Pancreas (tissue), 10 donors: ENCODE results near the gene NPEPL1. TPM values are rescaled to one million over a fixed set of nuclear protein-coding genes. Genes with fewer than 3 reads are reported as not detected.

Source experiments
- ATAC-seq, 4 donors: fragments of 200-7000 bp; cut with Tn5 transposase; one replicate each; pipeline versions ENCODE4 v1.8.0 to v1.9.1; 2020; ENCODE audit warnings: mild to moderate bottlenecking in 4 of 4, moderate library complexity in 4 of 4
- DNase-seq, 6 donors: peaks; one replicate each; pipeline ENCODE4 v3.0.0-alpha.2; 2020
- FAIRE-seq: peaks from 2 replicates; lab custom pipeline; 2012; peaks lifted over from hg19 to GRCh38; lab: Jason Lieb, UNC
- H3K27ac ChIP-seq, 4 donors: fragments of 200-600 bp; sonication (generic); 1 replicate in 3 of 4; 2 replicates in 1 of 4; pipeline versions ENCODE4 v1.5.0 to v1.8.0; 2020
- H3K27me3 ChIP-seq, 4 donors: fragments of 200-600 bp; one replicate each; pipeline ENCODE4 v1.8.0; 2021
- H3K36me3 ChIP-seq, 3 donors: fragments of 200-600 bp; sonication (generic) in 1 of 3; one replicate each; pipeline versions ENCODE4 v1.5.0 to v1.8.0; 2020 to 2021
- H3K4me1 ChIP-seq, 3 donors: fragments of 200-600 bp; one replicate each; pipeline ENCODE4 v1.8.0; 2021
- H3K4me3 ChIP-seq, 4 donors: fragments of 200-600 bp; sonication (generic) in 2 of 4; one replicate each; pipeline versions ENCODE4 v1.5.0 to v1.8.0; 2020 to 2021
- H3K9me3 ChIP-seq, 4 donors: fragments of 200-600 bp; one replicate each; pipeline ENCODE4 v1.8.0; 2021
- WGBS, 2 donors: extraction: QIAGEN DNeasy Blood & Tissue Kit; methylation state at CpG; one replicate each; pipeline ENCODE4 v1.1.7; 2013; 5-methylcytosine and 5-hydroxymethylcytosine counted together
- intact Hi-C, 3 donors: fragments of 100-400 bp; cut with DNase I; formaldehyde crosslinking; loops; one replicate each; pipeline versions ENCODE4 v1.11.1 to v1.14.2; 2022
- polyA plus RNA-seq, 2 donors: library from polyadenylated mRNA; stranded (reverse); fragments of 200-250 nt; gene quantifications; one replicate each; pipeline ENCODE4 v1.2.3, GENCODE V29; 2013
- total RNA-seq, 6 donors: library from RNA; stranded (reverse); fragmentation: NEBNext Ultra II Directional in 4 of 6; extraction: Animal tissue kit (Norgen Biotek cat#: 25700) in 4 of 6; gene quantifications; one replicate each; pipeline versions ENCODE4 v1.2.1 to v1.2.4, GENCODE V29; 2021 to 2023
- TF ChIP-seq, protein P1 (sequence below), 4 donors: fragments of 200-600 bp; sonication (generic) in 3 of 4; IDR thresholded peaks; one replicate each; pipeline versions ENCODE4 v1.5.0 to v1.8.0; 2021; ENCODE audit warnings: antibody characterized with exemption in 4 of 4
- donor health status: healthy with polysubstance abuse.
- donor health status: DM: no; HTN: no; CAD: no; lungs with moderate emphysema.
- donor health status: DM: no; HTN: no; CAD: no.
- donor health status: control.
- donor health status: control.
- donor health status: Bipolar disorder and iron deficiency.
- donor health status: DM: yes; HTN: yes; CAD: no.
- donor health status: DM: no; HTN: no; CAD: no.
- donor health status: DM: no; HTN: no; CAD: no.
- donor health status: DM: yes; HTN: yes; CAD: no.

The NPEPL1 gene
- total and polyA plus RNA-seq, 8 donors, result 12.4 to 77.8 (median 18.0) TPM

DNA sequence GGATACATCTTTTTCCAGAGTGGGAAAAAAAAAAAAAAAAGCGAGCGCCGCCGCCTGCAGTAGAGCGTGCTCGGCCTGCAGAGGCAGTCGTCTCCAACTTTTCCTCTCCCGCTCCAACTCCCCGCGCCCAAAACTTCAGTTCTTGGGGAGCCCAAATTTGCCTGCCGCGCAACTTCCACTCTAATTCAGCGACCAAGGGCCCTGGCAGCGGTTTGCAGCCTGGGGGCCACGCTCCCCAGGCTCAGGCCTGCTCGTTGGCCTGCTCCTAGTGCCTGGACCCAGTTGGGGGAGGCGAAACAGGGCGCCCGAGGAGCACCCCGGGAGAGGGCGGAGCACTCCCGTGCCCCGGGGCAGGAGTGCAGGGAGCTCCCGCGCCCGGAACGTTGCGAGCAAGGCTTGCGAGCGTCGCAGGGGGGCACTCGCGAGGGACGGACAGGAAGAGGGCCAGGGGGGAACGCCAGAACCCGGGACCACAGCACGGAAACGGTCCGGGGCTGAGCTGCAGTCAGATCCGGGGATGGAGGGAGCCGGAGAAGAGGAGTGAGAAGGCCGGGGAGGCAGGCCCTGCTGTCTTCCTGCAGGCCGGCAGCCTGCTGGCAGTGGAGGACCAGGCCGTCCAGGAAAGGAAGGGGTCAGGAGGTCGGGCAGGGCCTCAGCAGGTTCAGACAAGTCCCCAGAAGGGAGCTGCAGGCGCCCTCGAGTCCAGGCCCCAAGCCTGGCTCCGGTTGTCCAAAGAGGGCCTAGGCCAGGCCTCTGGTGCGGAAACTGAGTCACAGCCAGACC lies 41.6 kb upstream of the NPEPL1 start, which contains the start of gene STX16:
Gene STX16 (plus strand): TSS at position 508 of the 783 bp plus-strand sequence. CDS start 724 bp downstream, outside the sequence.
- H3K27me3 ChIP-seq, result no peaks in the 10 kb centered on the region
- H3K4me1 ChIP-seq, result peaks cover 11 to 26% (median 23%) of the 10 kb centered on the region in 3 donors
- TF ChIP-seq, protein P1, sequence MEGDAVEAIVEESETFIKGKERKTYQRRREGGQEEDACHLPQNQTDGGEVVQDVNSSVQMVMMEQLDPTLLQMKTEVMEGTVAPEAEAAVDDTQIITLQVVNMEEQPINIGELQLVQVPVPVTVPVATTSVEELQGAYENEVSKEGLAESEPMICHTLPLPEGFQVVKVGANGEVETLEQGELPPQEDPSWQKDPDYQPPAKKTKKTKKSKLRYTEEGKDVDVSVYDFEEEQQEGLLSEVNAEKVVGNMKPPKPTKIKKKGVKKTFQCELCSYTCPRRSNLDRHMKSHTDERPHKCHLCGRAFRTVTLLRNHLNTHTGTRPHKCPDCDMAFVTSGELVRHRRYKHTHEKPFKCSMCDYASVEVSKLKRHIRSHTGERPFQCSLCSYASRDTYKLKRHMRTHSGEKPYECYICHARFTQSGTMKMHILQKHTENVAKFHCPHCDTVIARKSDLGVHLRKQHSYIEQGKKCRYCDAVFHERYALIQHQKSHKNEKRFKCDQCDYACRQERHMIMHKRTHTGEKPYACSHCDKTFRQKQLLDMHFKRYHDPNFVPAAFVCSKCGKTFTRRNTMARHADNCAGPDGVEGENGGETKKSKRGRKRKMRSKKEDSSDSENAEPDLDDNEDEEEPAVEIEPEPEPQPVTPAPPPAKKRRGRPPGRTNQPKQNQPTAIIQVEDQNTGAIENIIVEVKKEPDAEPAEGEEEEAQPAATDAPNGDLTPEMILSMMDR (IDR thresholded peaks at IDR 0.05), result peak in 3 of 4 donors; percentile 39 to 53 (median 45)
- intact Hi-C loops, result no loop called here
- no peak for FAIRE-seq
- no peaks in the 10 kb centered on the region for H3K9me3 ChIP-seq
- no peaks in the 10 kb centered on the region for H3K36me3 ChIP-seq
- H3K4me3 ChIP-seq, result peak within 1 kb of the TSS; percentile 77 to 99 (median 90)
- ATAC-seq, result peak; percentile 91 to 94 (median 93)
- H3K27ac ChIP-seq, result peak within 1 kb of the TSS; percentile 81 to 96 (median 88)
- peak; percentile 88 to 97 (median 92) for DNase-seq
- WGBS, 2 donors, result 1% methylated on average over 48 to 49 of the region's 49 CpGs

DNA sequence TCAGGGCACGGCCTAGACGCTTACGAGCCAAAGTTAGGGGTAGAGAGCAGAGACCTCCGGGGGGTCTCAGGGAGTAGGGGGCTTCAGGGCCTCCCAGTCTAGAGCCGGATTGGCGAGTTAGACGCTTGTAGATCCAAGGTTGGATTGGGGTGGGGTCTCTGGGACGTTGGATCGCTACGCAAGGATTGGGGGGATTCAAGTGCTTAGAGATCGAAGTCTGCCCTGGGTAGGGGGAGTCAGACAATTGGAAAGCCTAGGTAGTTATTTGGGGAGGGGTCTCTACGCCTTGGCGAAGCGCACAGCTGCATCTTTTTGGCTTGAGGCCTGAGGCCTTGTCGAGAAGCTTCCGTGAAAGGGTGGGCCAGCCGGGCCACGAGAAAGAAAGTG lies 41.0 kb upstream of the NPEPL1 start:
- TF ChIP-seq, protein P1 (IDR thresholded peaks at IDR 0.05), result no peak
- Histone ChIP-seq H3K4me1 (peaks cover 17 to 32% (median 28%) of the 10 kb centered on the region in 3 donors), H3K36me3 (no peaks in the 10 kb centered on the region), H3K9me3 (no peaks in the 10 kb centered on the region), H3K4me3 (peak overlapping the region; percentile 77 to 99 (median 90)), H3K27ac (peak overlapping the region; percentile 81 to 96 (median 88)), H3K27me3 (no peaks in the 10 kb centered on the region)
- no peak for ATAC-seq
- no peak for DNase-seq
- FAIRE-seq, result no peak
- intact Hi-C loops, result no loop called here
- 0% methylated on average over 17 to 18 of the region's 18 CpGs for WGBS, 2 donors

DNA sequence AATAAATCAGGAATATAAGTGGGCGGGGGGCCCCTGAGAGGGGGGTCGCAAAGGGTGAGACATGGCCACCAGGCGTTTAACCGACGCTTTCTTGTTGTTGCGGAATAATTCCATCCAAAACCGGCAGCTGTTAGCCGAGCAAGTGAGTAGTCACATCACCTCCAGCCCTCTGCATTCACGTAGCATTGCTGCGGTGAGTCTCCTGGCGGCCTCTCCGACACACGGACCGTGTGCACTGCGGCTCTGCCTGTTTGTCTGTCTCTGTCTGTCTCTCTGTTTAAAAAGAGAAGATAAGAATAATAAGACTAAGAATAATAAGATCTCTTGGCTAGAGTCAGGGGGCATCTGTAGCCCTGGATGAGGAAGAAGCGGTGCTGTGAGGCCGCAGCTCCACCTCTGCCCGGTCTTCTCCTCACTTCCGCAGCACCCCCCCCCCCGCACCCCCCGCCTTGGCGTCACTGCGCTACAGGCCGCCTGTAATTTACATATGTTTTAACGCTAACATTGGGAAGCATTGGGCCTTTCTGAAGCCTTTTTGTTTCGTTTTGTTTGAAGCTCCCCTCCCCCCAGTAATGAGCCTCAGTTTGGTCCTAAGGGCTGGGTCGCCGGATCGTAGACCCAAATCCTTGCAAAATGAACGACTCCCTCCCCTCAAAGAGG lies 40.5 kb upstream of the NPEPL1 start:
- H3K4me3 ChIP-seq, result peak overlapping the region; percentile 77 to 99 (median 90)
- no peaks in the 10 kb centered on the region for H3K36me3 ChIP-seq
- peak overlapping the region; percentile 81 to 96 (median 88) for H3K27ac ChIP-seq
- ATAC-seq, result peak; percentile 39 to 65 (median 53)
- TF ChIP-seq, protein P1 (IDR thresholded peaks at IDR 0.05), result no peak
- peaks cover 23 to 38% (median 33%) of the 10 kb centered on the region in 3 donors for H3K4me1 ChIP-seq
- no peaks in the 10 kb centered on the region for H3K9me3 ChIP-seq
- intact Hi-C loops, result no loop called here
- no peak for FAIRE-seq
- H3K27me3 ChIP-seq, result no peaks in the 10 kb centered on the region
- peak in 5 of 6 donors; percentile 34 to 72 (median 44) for DNase-seq
- 0% methylated on average over 27 to 29 of the region's 30 CpGs for WGBS, 2 donors

DNA sequence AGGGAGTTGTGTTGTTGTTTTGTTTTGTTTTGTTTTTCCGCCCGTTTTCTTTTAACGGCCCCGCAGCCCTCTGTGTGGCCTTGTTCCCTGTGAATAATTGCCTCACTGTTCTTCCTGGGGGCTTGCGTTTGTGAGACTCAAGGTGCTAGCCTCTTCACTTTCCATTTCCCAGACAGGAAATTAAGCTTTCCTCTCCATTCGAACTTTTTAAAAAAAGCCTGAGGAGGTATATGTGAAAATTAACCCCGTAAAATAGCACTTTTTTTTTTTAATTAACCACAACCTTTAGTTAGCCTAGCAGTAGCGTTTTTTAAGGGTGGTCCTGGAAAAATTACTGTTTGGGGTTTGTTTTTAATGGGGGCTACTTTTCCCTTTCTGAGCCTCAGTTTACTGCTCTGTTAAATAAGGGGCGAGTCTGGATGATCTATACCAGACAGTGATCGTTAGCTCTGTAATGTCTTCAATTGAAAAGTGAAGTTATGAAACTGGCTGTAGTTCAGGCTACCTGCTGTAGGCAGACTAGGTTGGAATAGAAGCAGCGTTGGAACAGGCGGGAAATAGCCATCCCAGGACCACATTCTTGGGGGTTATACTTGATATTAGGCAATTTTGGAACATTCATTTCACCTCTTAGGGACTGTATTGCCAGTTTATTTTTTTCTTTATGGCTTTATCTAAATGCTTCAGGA lies 39.9 kb upstream of the NPEPL1 start:
- intact Hi-C loops, result no loop called here
- peak in 1 of 6 donors; percentile 8 for DNase-seq
- ATAC-seq, result peak in 1 of 4 donors; percentile 8
- TF ChIP-seq, protein P1 (IDR thresholded peaks at IDR 0.05), result no peak
- Histone ChIP-seq H3K36me3 (no peaks in the 10 kb centered on the region), H3K4me1 (peaks cover 29 to 44% (median 38%) of the 10 kb centered on the region in 3 donors), H3K4me3 (peak overlapping the region; percentile 77 to 99 (median 90)), H3K27ac (peak overlapping the region; percentile 21 to 96 (median 88)), H3K27me3 (no peaks in the 10 kb centered on the region), H3K9me3 (no peaks in the 10 kb centered on the region)
- FAIRE-seq, result no peak
- WGBS, 2 donors, result 3% methylated on average over 12 of the region's 12 CpGs
